Stimulated activated CD4-positive, alpha-beta T cell treated with anti-CD3 and anti-CD28 coated beads, Interleukin-2, amount 100 ng/mL, for 4 hours (primary cell): Measurements from ENCODE around the gene DDX23.

Experiments used
- DNase-seq: peaks from one replicate; pipeline ENCODE4 v3.0.0-alpha.2; 2020; ENCODE audit warnings: low read depth

DDX23 gene

DNA sequence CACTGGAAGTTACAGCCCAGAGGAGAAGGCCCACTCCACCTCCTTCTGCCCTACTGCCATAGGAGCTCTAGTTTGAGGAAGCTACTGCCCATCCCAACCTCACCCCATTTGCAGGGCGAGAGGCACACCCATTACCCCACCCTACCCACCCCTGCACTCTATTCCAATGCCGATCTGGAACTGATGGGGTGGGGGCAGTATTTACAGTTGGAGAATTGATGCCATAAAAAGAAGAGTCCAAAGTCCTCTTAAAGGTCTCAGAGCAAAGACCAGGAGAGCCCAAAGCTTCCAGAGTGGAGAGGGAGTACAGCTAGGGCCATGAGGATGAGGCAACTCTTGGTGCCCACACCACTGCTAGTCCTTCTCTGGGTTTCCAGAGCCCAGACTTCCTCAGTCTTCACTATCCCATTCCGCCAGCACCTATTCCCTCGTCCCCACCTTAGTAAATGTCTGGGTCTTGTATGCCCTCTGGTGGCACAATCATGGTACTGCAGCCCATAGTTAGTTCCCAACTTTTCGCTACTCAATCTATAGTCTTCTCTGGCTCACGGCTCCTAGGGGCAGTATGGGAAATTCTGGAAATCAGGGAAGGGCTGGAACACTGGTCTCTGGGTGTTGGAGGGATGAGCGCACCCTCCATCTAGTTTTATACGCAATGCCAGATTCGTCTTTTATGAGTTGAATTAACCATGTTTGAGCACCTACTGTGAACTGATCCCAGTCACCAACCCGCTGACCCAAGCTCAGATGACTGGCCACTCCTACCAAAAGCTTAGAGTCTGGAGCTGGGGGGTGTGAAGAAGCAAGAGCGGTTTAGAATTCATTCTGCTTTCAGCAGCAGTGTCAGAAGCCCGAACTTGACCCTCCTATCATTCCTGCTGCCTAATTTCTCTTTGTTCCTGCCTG, 56.2 kb downstream of the DDX23 start:
- peak; percentile 25 for DNase-seq

DNA sequence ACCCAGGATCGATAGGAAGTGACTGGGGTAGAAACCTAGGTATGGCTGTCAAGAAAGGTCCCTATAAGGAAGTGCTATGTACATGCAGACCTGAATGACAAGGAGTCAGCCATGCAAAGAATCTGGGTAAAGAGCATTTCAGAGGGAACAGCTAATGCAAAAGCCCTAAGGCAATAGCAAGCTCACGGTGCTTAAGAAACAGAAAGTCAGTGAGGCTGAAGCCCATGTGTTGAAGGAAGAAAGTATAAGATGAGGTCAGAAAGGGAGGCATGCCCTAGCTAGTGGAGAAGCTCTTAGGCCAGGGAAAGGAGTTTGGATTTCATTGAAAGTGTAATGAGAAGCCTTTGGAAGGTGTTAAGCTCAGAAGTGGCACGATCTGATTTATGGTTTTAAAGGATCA, 57.1 kb downstream of the DDX23 start:
- no peak for DNase-seq

DNA sequence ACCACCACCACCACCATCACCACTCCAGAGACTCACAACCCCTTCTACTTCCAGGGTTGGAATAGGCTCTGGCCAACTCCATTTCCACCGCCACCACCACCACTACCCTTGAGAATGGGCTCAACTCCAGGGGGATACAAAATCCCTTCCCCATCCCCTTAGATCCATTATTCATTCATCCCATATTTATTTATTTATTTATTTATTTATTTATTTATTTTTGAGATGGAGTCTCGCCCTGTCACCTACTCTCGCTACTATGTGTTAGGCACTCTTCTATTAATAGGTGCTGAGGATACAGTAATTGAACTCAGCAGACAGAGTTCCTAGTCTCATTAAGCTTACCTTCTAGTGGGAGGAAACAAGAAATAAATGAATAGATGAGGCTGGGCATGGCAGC, 58.3 kb downstream of the DDX23 start:
- no peak for DNase-seq

DNA sequence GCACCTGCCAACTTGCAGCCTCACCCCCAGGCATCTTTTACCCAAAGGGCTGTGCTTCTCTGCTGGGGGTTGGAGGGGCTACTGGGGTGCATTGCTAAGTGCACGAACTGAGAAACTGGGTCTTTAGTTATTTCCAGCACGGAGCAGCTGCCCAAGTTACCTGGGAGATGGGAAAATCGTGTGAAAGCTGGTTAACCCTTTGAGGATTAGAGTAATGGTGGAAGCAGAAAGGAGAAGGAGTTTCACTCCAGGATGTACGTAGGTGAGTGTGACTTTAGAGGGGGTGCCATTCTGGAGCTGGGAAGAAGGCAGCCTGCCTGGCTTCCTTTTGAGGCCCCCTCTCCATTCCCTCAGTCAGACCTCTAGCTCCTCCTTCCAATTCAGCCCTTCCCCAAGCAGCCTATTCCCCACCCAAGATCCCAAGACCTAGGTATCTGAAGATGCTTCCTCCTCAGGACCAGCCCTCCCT, 62.1 kb downstream of the DDX23 start:
- DNase-seq = no peak

DNA sequence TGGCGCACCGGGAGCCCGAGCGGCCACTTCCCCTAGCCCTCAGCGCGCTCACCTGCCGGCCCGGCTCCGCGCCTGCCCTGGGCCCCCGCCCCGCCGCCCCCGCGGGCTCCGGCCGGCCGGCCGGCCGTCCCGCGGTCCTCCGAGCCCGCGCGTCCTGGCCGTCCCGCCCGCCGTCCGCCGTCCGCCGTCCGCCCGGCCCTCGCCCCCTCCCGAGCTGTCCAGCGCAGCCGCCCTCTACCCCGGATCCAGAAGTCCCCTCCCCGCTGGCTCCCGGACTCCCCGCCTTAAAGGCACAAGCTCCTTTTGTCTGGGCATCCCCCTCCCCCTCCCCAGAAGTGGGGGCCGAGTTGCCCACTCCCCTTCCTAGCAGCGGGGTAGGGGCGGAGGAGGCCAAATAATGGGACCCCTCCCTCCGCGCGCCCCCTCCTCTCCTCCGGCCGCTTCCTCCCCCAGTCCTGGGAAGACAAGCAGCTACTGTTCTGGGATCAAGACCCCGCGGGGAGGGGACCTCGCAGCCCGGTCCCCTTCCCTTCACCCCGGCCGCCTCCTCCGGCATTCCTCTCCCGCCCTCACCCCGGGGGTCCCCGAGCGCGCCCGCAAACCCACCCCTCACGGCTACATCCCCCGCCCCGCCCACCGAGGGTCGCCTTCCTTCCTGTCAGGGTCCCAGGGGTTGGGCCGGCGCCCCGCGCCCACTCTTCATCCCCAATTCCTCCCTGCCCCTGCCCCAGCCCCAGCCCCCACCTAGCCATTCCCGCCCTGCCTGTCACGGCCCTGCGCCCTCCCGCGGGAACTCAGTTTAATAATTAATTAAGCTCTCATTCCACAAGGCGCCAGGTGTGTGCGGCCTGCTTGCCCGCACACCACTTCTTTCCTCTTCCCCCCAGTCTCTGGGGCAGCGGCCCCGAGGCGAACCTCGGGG, 62.8 kb downstream of the DDX23 start, which contains the start of gene ADCY6:
TSS of gene ADCY6 (minus strand) at position 236 of the 922 bp plus-strand sequence. CDS start 5,655 bp downstream, outside the sequence.
- no peak for DNase-seq

DNA sequence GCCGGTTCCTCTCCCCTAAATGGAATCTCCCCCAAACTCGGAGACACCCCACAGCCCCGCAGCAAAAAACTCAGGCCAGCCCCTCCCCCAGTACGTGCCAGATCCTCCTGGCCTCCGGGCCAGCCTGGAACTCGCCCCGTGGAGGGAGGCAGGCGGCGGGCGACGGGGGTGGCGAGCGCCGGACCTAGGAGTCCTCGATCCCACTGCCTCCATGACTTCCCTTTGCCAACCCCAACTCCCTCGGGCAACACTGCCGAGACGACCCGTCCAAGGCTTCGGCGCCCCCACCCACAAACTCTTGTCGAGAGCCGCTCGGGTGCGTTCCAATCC, 63.5 kb downstream of the DDX23 start:
- no peak for DNase-seq

DNA sequence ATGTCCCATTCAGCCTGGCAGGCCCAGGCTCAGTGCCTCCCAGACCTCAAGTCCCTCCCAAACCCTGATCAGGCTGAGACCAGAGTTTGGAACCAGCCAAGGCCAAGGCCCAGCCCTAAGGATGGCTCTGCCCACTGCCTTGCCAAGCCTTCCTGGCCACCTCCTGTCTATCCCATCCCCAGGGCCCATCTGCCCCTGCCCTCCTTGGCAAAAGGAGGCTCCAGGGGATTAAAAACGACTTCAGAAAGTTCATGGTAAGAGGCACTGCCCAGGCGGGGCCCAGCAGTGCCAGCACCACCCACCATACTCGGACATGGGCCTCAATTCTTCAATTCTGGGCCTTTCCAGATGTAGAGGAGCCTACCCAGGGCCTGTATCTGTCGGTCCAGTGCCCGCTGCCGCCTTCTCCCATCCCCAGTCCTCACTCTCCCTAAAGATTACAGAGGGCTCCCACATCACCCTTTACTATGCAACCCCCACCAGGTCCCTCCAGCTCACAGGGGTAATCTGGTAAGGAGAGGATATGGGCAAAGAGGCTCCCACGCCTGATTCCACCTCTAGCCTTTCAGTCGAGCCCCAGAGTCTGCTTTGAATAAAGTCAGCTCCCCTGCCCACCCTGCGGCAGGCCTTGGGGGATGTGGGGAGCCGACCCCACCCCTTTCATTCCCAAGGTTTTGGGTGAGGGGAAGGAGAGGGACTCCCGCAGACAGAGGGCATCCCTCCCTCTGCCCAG, 64.0 kb downstream of the DDX23 start:
- DNase-seq = no peak

GRCh38 chr12:48786591-48787544, 65.1 kb downstream of the DDX23 start:
- DNase-seq = no peak

DNA sequence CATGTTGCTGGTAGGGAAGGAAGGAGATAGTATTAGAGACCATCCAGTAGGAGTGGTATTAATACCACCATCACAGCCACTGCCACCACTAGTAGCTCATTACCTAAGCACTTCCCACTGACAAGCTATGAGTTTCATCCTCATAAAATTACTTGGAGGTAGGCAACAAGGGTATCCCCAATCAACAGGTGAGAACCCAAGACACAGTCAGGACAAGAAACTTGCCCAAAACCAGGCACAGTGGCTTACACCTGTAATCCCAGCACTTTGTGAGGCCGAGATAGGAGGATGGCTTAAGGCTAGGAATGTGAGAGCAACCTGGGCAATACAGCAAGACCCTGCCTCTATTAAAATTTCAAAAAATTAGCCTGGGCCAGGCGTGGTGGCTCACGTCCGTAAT, 68.5 kb downstream of the DDX23 start:
- DNase-seq = no peak

DNA sequence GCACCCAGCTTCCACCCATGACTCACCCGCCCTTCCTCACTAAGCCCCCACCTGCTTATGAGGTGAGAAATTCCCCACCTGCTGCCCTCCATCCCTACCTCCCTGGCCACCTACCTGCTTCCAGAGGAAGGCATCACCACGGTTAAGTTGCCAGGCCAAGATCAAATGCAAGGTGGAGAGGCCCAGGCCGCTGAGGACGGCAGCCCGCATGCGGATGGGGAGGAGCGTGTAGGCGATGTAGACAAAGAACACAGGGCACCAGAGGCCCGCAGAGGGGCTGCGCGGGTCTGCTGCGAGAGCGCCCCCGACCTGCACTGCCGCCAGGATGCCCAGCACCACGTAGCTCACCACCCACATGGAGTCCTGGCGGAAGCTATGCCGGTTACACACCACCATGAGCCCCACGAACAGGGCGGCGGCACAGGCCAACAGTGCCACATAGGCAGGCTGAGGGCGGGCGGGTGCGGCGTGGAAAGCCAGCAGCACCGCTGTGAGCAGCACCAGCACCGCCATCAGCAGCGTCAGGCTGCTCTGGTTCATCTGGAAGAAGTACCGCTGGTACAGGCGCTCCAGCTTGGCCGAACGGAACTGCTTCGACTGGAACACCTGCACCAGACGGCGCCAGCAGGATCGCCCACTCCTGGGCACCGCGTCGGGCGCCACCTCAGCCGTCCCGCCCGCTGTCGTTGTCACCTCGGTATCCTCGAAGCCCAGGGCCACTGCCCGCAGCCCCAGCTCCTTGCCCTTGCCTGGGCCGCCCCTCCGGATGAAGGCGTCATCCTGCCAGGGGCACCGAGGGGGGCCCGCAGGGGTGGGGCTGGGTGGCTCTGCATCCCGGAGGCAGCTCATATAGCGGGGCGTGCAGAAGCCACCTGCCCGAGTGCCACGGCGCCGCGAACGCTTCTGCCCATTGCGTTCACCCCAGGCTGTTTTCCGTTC, 69.2 kb downstream of the DDX23 start:
- DNase-seq = no peak

DNA sequence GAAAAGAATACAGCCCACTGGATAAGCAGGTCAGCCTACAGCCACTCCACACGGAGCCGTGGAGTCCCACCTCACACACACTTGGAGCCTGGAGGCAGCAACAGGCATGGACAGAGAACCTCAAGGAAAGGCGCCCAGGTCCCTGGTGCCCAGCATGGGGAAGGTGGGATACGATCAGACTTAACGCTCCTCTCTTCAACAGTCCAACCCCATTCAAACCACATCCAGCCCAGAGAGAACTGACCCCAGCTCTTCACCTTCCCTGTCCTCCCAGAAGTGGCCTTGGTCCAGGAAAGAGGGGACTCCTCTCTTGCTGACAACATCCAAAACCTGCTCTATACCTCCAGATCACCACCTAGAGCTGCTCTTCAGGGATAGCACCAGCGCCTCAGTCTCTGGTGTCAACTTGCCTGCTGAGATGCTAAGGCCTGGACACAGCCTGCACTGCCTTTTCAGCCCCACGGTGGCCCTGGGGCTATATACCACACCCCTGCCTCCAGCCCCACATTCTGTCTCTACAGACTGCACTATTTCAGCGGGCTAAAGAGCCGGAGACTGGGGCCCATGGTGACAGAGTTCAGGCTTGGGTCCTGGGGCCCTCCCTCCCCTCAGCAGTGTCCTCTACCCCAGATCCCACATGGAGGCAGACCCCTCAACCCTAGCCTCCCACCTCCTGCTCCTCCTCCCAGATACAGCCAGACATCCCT, 70.1 kb downstream of the DDX23 start:
- no peak for DNase-seq

DNA sequence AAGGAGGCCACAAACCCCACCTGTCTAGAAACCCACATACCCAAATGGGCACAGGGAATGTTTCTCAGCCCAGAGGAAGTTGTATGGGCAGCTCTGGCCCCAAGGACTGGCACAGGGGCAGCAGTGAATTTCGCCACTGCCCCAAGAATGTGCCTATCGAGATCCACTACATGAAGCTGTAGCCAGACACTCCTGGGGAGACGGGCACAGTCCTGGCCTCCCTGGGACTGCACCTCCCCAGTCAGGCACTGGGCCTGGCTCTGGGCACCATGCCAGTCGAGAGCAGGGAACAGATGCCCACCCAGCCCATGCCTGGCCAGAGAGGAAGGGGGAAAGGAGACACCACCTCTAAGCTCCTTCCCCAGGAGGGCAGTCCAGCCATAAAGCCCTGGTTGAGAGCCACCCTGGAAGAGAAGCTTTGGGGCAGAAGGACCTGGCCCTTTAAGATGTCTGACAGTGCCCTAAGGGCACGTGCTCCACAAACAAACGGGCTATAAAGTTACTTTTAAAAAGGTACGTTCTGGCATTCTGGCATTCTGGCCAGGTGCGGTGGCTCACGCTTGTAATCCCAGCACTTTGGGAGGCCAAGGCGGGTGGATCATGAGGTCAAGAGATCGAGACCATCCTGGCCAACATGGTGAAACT, 71.5 kb downstream of the DDX23 start:
- no peak for DNase-seq

DNA sequence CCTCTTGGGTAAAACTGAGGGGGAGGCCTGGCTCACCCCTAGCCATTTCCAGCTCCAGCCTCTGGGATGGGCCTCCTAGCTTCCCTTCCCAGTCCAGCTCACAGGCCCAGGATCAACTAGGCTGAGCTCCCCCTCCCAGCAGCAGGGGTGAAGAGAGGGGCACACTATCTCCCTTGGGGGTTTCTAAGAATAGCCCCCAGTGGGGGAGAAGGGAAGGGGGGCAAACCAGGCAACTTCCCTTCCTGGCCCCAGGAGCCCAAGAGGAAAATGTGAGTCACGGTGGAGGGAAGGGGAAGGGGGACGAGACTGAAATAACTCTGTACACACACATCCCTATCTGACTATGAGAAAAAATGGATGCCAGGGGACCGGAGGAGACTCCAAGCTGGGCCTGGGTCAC, 72.1 kb downstream of the DDX23 start:
- DNase-seq = no peak
